Activated T-cell treated with anti-CD3 and anti-CD28 coated beads for 48 hours (primary cell): ENCODE measurements around the gene BECN2.

Experiments used
- DNase-seq: peaks from one replicate; pipeline ENCODE4 v3.0.0-alpha.2; 2020; ENCODE audit warnings: low read depth

Gene BECN2

GRCh38 chr1:241957692-241958494 lies at the start of gene BECN2:
TSS of gene BECN2 (plus strand) at chr1:241957767. CDS start at chr1:241957767, 0 bp downstream.
- DNase-seq, result no peak

GRCh38 chr1:241916196-241916595 lies 41.4 kb upstream of the BECN2 start:
- DNase-seq, result no peak

GRCh38 chr1:241917487-241917886 lies 40.1 kb upstream of the BECN2 start:
- DNase-seq, result no peak

GRCh38 chr1:241918879-241919278 lies 38.7 kb upstream of the BECN2 start:
- DNase-seq, result no peak

GRCh38 chr1:241924080-241924808 lies 33.3 kb upstream of the BECN2 start:
- DNase-seq, result no peak

- DNase-seq, result no peak
Observed at GRCh38 chr1:241926141-241926540, 31.4 kb upstream of the BECN2 start.

GRCh38 chr1:241927321-241927720 lies 30.2 kb upstream of the BECN2 start:
- DNase-seq, result no peak

GRCh38 chr1:241932845-241933244 lies 24.7 kb upstream of the BECN2 start:
- DNase-seq, result no peak

- DNase-seq, result no peak
Observed at GRCh38 chr1:241934201-241934848, 23.2 kb upstream of the BECN2 start.

GRCh38 chr1:241934866-241935265 lies 22.7 kb upstream of the BECN2 start:
- no peak for DNase-seq

- no peak for DNase-seq
Observed at GRCh38 chr1:241939798-241940197, 17.8 kb upstream of the BECN2 start.

GRCh38 chr1:241942738-241943137 lies 14.8 kb upstream of the BECN2 start:
- DNase-seq, result no peak

- no peak for DNase-seq
Observed at GRCh38 chr1:241944300-241944699, 13.3 kb upstream of the BECN2 start.

- DNase-seq, result no peak
Observed at GRCh38 chr1:241947354-241947753, 10.2 kb upstream of the BECN2 start.

- DNase-seq, result no peak
Observed at GRCh38 chr1:241950390-241950789, 7.2 kb upstream of the BECN2 start.

GRCh38 chr1:241962153-241962552 lies 4.6 kb downstream of the BECN2 start:
- no peak for DNase-seq

GRCh38 chr1:241963722-241964121 lies 6.2 kb downstream of the BECN2 start:
- no peak for DNase-seq

- no peak for DNase-seq
Observed at GRCh38 chr1:241964550-241965282, 7.1 kb downstream of the BECN2 start.

- no peak for DNase-seq
Observed at GRCh38 chr1:241968611-241969010, 11.0 kb downstream of the BECN2 start.

- no peak for DNase-seq
Observed at GRCh38 chr1:241972703-241973369, 15.3 kb downstream of the BECN2 start.

- DNase-seq, result no peak
Observed at GRCh38 chr1:241976229-241976628, 18.7 kb downstream of the BECN2 start.

- DNase-seq, result no peak
Observed at GRCh38 chr1:241979071-241979470, 21.5 kb downstream of the BECN2 start.
